HG03039 (cell line): ENCODE results near the gene FYN.

Experiments used
- ATAC-seq: cut with Tn5 transposase; IDR thresholded peaks from one replicate; pipeline ENCODE4 v1.9.1; 2021; ENCODE audit warnings: mild to moderate bottlenecking, moderate library complexity; ENCODE audit not compliant: unreplicated experiment

The FYN gene

DNA sequence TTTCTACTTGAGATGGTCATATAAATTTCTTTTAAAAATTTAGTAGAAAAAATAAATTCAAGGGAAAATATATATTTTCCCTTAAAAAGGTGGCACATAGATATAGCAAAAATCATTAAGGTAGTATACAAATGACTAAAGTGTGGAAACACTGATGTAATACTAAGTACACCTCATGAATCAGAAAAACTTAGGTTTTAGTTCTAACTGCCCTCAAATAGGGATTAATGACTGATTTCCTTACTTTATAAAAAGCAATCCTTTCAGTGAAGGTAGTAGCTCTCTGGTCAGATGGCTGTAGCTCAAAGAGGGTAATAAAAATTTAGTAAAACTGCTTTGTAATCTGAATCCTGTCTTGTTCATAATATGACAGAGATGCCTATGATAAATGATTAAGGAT lies 63.5 kb downstream of the FYN start:
- no peak for ATAC-seq

DNA sequence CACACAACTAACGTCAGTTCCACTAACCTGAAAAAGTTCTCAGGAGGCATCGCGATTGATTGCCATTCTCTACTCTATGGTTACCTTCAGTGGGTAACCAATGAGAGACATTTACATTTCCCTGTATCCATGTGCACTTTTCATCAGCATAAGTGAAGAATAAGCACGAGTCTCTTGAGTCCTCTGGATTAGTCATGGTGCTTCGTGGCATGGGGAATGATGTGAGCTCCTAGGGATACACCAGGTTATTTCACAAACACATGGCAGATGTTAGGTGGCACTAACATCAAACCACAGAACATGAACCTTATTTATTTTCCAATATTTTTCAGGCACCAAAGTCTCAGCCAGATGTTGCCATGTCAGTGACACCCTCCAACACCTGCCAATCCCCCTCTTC lies 64.0 kb downstream of the FYN start:
- ATAC-seq, result no peak

DNA sequence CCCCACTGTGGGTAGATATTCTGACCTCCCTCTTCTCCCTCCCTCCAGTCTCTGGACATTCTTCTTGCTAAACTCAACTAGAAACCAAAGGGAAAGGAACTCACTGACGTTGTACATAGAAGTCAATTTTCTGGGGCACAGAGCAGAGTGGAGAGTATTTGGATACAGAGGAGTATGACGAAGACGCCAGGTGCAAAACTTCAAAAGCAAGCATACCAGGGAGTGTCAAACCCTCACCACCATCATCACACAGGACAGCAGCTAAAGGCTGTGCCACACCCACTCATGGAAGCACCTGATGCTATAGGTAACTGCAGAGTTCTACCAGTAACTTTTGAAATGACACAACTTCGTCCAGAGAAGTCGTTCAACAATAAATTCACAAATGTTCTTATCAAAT lies 64.8 kb downstream of the FYN start:
- ATAC-seq, result no peak

DNA sequence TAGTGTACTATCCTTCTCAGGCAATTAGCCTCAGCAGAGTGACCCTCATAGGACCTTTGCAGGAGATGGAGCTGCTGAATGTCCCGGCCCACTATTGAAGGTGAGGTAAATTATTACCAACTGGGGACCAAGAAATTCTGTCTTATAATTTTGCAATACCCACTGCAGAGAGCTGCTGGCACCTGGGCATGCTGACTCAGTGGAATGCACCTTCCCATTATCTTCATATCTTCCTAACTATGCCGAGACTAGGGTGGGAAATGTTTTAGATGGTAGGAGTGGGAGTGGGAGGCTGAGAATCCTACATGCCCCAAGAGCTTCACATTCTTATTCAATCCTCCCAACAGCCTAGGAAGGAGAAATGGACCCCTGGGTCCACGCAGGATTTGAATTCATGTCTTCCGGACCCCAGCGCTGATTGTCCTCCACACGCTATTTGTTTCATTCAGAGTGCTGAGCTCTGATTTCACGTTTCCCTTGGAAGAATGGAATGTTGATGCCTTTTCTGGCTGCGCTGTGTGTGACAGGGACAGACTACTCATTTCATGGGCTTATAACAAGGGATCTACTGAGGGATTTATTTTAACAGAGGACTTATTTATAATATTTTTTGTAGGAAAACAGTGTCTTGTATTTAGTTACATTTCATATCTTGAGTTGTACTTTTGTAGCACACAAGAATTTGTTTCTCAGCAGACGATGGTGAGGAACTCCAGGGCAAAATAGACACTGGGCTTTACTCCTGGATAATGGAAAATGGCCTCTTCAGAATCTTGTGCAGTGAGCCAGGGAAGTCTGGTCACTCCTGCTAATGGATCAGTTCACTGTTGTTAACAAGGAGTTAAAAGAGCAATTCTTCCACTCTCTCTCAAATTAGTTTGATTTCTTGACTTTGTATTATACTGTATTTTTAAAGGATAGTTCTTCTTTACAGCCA lies 66.4 kb downstream of the FYN start:
- no peak for ATAC-seq

DNA sequence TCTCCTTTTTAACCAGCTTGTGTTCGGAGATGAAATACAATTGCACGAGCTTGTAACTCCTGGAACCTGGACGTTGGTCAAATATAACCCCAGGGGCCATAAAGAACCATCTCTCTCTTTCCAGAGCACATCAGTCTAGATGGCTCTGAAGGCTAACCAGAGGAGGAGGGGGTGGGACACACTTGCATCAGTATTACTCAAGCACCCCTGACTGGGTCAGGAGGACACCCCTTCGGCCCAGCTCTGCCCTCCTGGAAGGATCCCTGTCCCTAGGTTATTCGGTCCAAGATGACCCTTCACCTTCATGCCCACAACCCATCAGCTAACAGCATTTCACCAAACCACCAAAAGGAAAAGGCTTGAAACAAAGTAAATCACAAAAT lies 67.1 kb downstream of the FYN start:
- ATAC-seq, result no peak

DNA sequence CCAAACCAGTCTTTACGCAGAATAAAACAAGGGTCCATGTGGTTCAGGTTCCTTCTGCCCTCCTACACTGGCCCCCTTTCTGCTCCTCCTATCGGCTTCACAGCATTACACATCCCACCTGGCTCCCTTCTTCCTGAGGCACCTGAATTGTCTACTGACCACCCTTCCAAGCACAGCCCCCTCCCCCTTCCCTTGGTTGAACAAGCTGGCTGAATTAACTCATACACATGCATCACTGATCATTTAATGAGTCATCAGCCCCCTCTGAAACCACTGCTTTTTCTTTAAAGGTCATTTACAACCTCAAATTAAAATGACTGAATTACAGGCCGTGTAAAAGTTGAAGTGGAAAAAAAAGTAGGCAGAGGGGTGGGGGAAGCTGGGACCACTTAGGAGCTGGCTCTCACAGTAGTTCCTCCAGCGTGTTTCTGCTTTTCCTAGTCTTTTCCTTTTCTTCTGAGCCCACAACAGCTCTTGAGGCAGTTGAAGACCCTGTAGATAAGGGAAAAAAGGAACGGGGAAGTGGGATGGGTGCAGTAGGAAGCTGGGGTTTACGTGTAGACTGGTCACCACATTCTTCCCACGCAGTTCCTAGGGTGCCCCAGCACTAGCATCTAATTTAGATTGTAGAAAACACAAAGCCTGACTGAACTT lies 67.6 kb downstream of the FYN start:
- peak; percentile 41 for ATAC-seq

DNA sequence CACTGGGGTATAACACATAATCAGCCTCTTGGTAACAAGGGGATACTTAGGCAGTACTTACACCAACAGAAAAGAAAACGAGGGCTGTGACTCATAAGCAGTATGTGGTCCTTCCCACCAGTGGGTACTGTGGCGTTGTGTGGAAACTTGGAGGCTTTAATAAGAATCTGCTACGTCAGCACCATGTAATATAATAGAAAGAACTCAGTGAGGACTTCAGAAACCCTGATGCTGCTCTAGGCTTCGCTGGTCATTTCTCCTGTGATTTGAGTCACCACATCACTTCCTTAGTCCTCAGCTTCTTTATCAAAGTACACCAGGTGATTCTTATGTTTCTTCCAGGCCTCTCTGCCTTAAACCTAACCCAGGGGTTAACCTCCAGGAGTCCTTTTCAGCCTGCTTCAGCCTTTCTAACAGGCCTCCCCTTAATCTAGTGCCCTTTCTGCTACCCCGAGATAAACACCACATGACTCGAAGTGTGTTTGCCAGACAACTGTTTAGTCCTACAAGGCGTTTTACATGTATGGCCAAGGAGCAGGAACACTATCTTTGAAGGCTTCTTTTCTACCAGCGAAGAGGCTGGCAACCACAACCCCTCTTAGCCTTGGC lies 68.5 kb downstream of the FYN start:
- ATAC-seq, result peak; percentile 61

DNA sequence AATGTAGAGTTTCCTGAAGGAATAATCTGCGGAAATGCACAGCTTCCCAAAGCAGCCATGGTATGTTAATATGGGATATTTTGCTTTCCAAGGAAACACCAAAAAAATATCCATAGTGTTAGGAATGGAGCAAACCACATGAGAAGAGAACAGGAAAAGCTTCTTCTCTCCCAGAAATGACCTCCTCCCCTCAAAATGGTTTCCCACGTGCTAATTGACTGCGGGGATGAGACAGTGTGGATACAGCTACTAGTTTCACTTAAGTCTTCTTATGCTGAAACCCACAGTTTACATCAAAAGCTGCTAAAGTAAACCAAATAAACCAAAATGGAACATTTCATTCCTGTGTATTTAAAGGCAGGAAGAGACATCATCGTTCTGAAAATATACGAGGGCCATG lies 69.4 kb downstream of the FYN start:
- no peak for ATAC-seq

DNA sequence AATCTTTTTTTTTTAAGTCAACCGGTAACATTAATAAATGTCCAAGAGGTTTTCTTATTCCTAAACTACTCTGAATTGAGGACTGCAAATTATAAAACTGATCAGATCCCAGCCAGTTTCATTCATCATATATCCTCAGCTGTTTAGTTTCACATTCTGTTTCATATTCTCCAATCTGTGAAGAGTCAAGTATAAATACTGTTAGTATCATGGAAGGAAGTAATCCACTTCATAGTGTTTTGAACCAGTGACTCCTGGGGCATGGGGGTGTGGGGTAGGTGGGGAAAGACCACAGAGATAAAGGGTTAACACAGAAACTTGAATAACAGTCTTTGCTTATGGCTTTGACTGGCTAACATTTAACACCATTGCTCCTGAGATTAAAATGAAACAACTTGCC lies 69.9 kb downstream of the FYN start:
- no peak for ATAC-seq

DNA sequence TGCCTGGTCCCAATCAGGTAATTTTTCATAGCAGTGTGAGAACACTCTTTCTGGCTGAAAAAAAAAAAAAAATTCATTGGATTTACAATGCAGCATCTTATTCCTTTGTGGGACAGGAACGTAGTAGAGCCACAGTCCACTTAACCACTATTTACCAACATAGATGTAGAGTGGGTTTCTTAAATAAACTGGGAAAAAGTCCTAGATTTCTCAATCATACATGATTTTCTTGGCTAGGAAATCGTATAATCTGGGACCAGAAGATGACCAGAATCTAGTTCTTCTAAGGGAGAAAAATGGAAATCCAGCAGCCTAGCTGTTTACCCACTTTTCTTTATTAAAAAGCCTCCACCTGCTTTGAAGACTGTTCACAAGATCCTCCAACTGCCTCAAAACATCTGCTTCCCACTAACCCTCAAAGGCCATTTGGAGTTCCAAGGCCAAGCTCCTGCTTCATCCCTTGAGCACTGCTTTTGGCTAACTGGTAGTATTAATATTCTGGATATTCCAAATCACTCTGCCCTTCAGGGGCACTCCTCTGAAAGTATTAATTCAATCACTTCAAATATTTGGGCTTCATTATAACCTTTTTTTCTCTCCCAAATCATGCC lies 70.4 kb downstream of the FYN start:
- no peak for ATAC-seq

DNA sequence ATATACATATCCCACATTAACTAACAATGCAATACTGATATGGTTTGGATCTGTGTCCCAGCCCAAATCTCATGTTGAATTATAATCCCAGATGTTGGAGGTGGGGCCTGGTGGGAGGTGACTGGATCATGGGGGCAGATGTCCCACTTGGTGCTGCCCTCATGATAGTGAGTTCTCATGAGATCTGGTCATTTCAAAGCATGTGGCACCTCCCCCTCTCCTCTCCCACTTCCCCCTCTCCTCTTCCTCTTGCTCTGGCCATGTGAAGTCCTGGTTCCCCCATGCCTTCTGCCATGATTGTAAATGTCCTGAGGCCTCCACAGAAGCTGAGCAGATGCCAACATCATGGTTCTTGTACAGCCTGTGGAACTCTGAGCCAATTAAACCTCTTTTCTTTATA lies 71.2 kb downstream of the FYN start:
- no peak for ATAC-seq

DNA sequence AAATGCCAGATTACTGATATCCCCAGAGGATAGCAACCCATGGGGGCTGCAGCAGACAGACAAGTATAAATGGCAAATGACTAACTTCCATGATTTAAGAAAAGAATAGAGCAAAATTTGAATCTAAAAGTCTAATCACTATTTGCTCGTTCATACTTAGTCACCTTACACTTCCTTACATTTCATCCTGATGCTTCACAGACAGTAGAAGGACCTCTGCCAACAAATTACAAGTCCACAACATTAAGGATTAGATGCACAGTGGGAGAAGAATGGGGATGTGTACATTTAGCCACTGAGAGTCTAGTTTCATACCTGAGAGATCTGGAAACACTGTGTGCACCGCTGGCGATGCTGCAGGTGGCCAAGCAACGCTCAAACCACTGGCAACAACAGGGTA lies 72.4 kb downstream of the FYN start:
- no peak for ATAC-seq

DNA sequence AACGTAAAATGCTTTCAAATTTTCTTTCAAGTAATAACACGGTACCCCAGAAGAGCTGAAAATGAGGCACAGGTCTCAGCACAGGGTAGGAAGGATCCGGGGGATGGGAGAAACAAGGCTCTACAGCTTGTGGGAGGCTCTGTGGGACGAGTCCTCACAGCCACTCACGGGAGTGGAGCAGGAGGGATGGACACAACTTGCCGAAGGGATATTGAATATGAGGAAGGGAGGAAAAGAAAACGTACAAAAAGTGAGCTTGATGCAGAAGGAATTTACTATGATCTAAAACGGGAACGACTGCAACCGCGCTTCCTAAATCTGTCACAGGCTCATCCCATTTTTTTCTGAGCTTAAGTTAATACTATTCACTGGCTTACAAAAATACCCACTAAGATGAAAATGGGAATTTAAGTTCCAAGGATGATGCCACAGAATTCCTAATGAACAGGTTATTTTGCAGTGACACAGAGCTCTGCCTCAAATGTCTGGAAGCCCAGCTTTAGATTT lies 72.9 kb downstream of the FYN start:
- no peak for ATAC-seq

DNA sequence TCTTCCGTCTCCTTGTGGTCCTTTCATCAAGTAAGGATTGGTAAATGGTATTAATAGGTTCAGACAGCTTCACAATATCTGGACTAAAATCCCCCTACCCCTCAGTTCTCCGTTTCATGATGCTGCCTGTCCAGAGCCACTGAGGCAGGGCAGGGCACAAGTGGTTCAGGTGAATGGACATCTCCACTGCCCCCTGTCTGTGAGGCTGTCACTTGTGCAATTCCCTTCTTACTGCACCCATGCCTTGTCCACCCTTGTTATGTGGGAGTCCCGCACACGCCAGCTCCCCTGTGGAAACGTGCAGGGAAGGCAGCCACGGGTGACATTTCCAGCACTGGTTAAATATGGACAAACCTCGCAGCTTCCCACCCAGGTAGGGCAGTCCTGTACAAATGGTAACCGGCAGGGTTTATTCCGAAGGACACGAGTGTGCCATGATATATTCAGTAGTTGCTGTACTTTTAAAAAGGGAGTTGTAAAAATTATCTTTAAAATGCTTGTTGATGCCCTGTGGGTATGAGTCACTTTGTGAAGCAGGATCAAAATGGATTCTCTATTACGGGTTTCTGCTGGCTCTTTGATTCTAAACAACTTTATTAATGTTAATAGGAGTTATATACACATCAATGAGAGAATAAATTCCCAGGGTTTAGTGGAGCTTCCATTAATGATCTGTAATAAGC lies 73.5 kb downstream of the FYN start:
- no peak for ATAC-seq

DNA sequence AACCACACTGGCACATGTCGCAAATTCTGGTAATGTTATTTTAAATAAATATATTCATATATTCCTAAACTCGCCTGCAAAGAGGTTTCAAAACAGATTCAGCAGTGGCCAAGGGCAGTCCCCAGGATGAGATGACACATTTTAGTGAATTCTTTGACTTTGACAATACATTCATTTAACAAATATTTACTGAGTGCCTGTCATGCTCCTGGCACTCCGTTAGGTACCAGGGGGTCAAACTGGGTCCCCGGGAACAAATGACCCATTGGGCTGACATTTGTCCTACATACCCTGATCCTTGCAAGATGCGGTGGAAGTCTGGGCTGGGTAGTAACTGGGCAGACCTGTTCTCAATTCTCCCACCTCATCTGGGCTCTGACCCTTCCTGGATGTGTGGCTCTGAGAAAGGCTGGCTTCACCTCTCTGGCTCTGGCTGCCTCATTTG lies 74.9 kb downstream of the FYN start:
- ATAC-seq, result no peak

DNA sequence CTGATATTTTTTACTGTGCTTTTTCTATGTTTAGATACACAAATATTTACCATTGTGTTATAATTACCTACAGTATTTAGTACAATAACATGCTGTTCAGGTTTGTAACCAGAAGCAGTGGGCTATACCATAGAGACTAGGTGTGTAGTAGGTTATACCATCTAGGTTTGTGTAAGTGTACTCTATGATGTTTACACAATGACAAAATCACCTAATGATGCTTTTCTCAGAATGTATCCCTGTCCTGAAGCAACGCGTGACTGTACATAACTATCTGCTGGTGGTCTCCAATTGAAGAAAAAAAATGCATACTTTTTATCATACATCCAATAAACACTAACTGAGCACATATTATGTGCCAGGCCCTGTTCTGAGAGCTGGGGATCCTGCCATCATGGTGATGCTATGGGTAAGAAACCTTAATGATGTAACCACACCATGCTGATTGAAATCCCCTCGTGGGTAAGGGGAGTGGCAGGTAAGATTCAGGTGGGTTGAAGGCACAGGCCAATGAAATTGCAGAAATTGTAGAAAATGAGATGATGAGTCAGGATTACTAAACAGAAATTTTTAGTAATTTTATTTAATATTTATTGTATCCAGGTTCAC lies 76.8 kb downstream of the FYN start:
- ATAC-seq, result no peak

DNA sequence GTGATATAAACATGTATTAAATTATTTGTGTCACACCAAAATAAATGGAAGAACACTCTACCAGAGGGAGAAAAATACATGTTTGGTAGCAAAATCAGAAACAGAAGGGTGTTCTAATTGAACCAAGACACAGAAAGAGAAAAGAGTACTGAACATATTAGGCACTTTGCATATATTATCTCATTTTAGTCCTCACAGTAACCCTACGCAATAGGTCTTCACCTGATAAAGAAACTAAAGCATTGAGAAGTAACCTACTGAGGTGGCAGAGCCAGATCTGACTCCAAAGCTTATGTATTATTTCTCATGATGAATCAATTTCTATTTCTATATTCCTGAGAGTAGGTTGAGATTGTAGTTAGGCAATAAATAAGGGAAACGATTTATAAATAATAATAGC lies 77.7 kb downstream of the FYN start:
- ATAC-seq, result no peak

DNA sequence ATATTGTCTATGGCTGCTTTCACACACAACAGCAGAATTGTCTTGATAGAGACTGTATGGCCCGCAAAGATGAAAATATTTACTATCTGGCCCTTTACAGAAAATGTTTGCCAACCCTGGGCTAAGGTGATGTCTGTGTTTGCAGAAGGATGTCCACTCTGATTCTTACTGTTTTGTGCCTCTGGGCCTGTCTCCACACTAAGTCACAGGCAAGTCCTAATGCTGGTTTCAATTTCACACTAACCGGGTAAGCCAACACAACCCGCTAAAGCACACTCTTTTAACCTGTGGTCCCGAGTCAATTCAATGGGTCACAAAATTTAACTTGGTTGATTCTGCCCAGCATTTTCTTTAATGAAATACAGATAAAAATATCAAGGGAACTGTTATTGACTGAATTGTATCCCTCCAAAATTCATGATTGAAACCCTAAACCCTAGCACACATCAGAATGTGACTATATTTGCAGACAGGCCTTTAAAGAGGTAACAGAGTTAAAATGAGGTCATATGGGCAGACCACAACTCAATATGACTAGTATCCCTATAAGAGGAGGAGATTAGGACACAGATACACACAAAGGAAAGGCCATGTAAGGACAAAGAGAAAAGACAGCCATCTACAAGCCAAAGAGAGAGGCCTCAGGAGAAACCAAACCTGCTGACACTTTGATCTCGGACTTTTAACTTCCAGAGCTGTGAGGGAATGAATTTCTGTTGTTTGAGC lies 78.4 kb downstream of the FYN start:
- ATAC-seq, result no peak

DNA sequence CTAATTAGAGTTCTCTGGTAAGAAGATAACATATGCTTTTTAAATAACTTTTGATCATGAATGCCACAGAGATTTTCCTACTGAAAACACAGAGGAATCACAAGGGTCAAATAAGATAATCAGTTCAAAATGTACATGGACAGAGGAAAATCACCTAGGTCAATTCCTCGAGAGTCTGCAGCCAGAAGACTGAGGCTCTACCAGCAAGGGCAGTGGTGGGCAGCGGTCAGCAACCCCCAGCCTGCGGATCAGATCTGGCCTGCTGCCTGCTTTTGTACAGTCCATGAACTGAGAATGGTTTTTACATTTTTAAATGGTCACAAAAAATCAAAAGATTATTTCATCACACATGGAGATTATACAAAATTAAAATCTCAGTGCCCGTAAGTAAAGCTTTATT lies 79.0 kb downstream of the FYN start:
- no peak for ATAC-seq

DNA sequence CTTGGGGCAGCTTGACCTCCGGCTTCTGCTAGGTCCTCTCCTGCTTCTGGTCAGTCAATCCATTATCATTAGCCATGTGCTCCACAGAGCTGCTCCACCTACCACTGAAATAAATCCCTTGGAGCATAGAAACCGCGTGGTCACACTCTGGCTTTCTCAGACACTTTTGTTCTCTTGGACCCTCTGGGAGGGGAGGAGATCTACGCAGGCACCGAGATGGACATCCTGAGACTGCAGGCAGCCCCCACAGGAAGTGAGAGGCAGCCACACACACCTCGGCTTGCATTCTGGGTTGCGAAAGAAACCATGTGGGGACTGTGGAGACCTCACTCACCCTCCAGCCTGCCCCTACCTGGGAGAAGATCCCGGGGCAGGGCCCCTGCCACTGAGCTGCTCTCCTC lies 79.5 kb downstream of the FYN start:
- ATAC-seq, result no peak
